ENCODE results near the gene CACUL1.
"Not testable (repeated sequence)": the region's sequence is repeated elsewhere in the genome, so short reads cannot be mapped to it uniquely, and the experiment has no call there.

Gene CACUL1

DNA sequence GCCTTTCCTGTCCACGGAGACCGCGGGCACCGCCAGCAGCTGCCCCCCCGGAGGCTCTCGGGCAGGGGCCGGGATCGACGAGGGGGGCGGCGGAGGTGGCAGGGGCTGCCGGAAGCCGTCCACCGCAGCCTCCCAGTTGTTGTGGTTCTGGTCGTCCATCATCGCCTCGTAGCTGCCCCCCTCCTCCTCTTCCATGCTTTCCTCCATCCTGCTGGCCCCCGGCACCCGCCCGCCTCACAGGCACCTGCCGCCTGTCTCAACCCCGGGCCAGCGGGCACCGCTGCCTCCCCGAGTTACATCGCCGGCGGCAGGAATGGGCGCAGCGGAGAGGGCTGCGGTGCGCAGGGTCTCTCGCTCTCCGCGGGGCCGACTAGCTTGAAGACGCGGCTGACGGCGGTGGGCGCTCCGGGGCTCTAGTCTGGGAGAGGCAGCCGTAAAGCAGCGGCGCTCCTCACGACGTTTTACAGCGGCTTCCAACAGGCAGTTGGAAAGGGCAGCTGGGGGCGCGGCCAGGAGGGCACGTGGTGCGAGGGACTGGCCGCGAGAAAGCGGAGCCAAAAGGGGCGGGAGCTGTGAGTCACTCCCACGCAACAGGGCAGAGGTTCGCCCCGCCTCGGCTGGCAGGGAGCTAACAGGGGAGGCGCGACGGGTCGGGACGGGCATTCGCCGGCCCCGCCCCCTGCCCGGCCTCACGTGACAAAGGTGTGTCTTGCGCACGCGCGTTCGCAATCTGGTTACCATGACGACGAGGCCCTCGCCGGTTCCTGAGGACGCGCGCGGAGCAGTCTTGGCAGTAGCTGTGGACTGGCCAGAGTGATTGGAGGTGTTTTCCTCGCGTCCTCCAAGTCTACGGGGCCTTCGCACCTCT lies at the start of gene CACUL1:
Gene CACUL1 (minus strand): TSS at position 415 of the 868 bp plus-strand sequence. CDS start 208 bp downstream, at position 207.
- peak; percentile 100 for DNase-seq (ENCODE audit: low read depth)

DNA sequence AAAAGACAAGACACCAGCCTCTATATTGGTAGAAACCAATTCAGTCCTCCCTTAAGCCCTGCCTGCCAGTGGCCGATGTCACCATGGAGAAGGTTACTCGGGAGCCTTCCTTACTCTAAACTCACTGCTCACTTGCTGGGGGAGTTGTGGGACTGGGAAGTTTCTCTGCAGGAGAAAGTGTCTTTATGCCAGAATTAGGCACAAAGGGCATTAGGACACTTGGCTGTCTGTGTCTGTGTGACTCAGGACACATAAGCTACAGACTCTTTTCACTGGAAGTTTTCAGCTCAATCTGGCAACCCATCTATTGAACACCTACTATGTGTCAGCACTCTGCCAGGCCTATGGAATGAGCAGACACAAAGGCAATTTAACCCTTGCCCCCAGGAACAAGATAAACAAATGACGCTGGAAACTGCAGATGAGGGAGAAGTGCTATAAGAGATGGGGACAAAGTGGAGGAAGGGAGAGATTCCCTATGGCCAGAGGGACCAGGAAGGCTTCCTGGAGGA lies 49.5 kb upstream of the CACUL1 start:
- DNase-seq (ENCODE audit: low read depth) = no peak

DNA sequence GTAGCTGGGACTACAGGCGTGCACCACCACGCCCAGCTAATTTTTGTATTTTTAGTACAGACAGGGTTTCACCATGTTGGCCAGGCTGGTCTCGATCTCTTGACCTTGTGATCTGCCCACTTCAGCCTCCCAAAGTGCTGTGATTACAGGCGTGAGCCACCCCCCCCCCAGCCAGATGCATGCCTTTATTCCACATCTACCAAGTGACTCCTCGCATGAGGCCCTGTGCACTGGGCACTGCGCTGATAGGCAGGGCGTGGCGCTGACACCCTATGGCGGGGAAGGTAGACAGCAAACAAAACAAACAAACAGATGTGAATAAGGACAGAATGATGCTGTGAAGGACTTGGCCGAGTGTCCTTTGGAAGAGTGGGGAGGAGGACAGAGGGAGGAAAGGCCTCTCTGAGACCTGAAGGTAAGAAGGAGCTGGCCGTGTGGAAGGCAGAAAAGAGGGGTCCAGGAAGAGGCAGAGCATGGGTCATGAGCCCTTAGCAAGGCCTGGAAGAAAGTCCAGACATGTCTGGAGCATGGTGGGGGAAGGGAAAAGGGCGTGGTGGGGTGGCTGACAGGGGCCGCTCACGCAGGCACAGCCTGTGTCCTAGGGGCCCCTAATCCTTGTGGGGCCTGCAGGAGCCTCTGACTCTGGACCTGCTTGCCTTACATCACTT lies 47.5 kb upstream of the CACUL1 start:
- no peak for DNase-seq (ENCODE audit: low read depth)

DNA sequence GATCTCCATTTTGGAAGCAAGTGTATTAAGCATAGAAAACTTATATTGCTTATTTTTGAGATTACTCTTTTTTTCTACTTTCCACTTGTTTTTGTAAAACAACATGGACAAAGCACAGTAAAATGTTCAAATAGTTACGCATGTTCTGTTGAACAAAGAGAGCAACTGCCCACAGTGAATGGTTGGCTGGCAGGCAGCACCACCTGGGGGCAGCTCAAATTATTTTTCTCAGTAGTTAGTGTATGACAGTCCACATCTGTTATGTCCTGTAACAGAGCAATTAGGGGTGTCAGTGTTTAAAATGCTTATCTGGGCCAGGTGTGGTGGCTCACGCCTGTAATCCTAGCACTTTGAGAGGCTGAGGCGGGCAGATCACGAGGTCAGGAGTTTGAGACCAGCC lies 46.1 kb upstream of the CACUL1 start:
- DNase-seq (ENCODE audit: low read depth) = no peak

DNA sequence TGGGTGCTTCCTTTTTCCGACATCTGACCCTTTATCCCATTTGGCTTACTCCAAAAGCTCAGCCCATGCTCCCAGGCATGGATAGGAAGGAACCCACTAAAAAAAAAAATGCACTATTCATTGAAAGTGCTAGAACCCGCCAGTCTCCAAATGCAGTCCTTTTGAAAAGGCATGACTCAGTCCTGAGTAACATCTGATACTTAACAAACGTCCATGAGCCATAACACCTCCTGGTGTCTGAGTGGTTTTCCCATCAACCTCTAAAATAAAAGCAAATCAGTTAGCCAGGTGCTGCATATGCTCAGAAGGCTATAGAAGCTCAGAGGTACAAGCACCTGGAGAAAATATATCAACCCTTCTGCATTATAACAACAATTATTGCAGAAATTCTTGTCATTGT lies 45.0 kb upstream of the CACUL1 start:
- DNase-seq (ENCODE audit: low read depth) = peak; percentile 62

DNA sequence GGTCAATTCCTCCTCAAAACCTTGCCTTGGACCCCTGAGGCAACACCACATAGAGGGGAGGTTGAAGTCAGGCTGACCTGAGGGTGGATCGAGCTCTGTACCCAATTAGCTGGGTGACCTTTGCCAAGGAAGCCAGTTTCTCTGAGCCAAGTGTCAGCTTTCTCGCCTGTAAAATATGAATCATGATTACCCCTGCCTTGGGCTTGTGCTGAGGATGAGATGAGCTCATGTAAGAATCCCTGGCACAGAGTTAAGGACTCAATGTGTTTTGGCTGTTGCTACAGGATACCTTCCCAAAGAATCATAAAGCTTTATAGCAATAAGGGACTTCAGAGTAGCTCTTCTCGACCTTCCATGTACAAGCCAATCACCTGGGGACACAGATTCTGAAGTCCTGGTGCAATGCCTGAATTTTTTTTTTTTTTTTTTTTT lies 43.5 kb upstream of the CACUL1 start:
- peak; percentile 75 for DNase-seq (ENCODE audit: low read depth)

DNA sequence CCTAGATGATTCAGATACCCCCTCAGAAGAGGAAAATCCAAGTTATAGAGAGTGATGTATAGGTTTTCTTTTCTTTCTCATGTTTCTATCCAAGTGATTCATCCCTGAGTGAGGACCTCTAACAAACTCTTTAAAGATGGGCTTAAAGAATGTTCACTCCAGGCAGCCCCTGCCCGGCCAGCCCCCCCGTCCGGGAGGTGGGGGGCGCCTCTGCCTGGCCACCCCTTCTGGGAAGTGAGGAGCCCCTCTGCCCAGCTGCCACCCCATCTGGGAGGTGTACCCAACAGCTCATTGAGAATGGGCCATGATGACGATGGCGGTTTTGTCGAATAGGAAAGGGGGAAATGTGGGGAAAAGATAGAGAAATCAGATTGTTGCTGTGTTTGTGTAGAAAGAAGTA lies 40.2 kb upstream of the CACUL1 start:
- not testable (repeated sequence) for DNase-seq (ENCODE audit: low read depth)

DNA sequence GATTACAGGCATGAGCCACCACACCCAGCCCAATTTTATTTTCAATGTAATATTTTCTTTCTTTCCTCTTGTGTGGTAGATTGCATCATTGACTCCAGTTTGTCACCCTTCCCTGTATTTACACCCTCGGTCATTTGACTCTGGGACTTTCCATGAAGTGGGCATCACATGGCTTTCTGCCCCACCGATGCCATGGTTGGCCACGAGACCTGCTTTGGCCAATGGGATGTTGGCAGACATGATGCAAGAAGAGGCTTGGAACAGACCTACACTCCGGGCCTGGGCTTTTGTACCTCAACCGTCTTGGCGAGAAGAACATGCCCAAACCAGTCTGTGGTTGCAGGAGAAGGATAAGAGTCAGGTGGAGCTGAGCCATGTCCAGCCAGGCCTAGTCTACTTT lies 38.8 kb upstream of the CACUL1 start:
- no peak for DNase-seq (ENCODE audit: low read depth)

DNA sequence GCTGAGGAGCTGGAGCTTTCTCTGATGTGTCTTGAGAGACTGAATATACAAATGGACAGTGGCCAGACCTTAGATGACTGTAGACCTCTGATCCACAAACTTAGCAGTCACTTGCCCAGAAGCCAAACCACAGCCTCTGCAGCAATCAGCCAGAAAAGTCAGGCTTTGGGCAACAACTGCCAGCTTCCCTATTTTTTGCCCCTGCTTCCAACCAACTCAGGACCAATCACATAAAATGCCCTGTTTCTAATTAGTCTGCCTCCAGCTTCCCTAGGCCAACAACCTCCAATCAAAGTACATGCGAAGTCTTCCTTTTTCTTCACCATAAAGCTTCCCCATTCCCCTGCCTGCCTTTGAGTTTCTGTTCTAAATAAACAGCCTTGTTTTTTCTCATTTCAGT lies 37.8 kb upstream of the CACUL1 start:
- DNase-seq (ENCODE audit: low read depth) = peak; percentile 25

DNA sequence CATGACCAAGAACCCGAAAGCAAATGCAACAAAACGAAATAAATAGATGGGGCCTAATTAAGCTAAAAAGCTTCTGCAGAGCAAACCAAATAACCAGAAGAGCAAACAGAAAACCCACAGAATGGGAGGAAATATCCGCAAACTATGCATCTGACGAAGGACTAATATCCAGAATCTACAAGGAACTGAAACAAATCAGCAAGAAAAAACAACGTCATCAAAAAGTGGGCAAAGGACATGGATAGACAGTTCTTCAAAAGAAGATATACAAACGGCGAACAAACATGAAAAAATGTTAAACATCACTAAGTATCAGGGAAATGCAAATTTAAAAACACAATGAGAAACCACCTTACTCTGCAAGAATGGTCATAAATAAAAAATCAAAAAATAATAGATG lies 35.3 kb upstream of the CACUL1 start:
- no peak for DNase-seq (ENCODE audit: low read depth)

DNA sequence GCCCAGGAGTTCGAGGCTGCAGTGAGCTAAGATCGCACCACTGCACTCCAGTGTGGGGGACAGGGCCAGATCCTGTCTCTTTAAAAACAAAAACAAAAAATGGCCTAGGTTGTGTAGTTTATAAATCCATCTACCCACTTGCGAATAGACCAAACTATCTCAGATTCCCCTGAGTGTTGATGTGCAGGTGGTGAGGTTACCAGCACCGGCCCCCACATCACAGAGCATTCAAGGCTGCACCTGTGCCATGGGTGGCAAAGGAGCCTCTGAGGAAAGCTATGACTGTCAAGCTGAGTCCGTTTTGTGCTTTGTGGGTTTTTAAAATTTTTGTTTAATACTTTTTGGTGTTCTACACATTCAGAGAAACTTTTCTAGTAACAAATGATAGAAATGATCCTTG lies 30.8 kb upstream of the CACUL1 start:
- no peak for DNase-seq (ENCODE audit: low read depth)

DNA sequence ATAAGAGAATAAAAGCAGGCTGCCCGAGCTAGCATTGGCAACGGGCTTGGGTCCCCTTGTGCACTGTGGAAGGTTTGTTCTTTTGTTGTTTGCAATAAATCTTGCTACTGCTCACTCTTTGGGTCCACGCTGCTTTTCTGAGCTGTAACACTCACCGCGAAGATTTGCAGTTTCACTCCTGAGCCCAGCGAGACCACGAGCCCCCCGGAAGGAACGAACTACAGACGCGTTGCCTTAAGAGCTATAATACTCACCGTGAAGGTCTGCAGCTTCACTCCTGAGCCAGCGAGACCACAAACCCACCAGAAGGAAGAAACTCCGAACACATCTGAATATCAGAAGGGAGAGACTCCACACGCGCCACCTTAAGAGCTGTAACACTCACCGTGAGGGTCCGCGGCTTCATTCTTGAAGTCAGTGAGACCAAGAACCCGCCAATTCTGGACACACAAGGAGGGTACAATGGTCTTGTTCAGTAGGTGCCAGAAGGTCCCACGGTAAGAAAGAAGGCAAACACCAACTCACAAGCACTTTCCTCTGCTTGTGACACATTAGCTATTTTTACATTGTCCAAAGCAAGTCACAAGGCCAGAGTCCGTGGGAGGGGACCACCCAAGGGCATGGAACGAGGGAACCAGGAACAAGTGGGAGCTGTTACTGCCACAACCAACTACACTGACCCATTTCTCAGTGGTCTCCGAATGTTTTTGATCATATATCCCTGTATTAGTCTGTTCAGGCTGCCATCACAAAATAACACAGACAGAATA lies 29.2 kb upstream of the CACUL1 start:
- DNase-seq (ENCODE audit: low read depth) = no peak

DNA sequence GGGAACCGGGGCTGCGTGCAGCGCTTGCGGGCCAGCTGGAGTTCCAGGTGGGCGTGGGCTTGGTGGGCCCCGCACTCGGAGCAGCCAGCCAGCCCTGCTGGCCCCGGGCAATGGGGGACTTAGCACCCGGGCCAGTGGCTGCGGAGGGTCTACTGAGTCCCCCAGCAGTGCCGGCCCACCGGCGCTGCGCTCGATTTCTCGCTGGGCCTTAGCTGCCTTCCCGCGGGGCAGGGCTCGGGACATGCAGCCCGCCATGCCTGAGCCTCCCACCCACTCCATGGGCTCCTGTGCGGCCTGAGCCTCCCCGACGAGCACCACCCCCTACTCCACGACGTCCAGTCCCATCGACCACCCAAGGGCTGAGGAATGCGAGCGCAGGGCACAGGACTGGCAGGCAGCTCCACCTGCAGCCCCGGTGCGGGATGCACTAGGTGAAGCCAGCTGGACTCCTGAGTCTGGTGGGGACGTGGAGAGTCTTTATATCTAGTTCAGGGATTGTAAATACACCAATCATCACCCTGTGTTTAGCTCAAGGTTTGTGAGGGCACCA lies 28.2 kb upstream of the CACUL1 start:
- DNase-seq (ENCODE audit: low read depth) = not testable (repeated sequence)

DNA sequence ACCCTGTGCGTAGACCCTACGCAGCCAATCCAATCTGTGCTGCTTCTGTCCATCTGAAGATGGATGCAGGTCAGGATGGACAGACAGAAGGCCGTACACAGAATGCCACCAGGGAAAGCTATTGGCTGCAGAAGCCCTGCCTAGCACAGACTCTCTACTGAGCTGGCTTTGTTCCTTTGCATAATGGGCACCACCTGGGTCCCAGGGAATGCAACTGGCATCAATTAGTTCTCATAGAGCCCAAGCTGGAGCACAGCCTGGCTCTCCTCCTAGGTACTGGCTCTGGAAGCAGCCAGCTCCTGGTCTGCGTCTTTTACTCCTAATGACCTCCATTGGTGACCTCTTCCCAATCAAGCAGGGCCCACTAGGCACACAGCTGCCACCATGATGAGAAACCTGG lies 26.8 kb upstream of the CACUL1 start:
- no peak for DNase-seq (ENCODE audit: low read depth)

DNA sequence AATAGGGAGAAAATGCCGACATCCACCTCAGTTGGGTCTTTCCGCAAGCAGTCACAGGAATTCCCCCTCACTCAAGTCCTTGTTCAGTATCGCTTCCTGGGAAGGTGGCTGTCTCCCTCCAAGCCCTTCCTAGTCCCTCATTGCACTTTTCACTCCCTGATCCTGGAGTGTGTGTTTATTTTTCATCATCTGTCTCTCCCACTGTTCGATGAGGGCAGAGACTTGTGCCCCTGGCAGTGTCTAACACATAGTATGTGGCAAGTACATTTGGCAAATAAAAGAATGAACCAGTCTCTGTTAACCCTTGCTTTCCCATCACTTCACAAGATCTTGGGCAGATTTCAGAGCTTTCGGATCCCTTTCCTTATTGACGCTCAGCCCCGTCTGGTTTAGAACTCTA lies 24.0 kb upstream of the CACUL1 start:
- no peak for DNase-seq (ENCODE audit: low read depth)

DNA sequence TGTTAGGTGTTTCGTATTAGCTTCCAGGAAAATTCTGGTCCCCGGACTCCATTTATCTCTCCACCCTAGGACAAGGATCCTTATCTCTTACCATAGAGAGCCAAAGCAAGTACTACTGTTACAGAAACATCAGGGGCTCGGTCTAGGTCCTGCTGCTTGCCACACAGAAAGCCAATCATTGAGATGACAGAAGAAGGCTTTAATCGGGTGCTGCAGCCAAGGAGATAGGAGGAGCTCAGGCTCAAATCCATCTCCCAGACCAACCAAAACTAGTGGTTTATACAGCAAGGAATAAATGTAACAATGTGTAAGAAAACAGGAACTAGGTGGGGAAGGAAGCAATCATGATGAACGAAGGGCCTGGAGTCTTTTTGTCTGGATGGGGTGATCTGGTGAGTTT lies 22.2 kb upstream of the CACUL1 start:
- no peak for DNase-seq (ENCODE audit: low read depth)

DNA sequence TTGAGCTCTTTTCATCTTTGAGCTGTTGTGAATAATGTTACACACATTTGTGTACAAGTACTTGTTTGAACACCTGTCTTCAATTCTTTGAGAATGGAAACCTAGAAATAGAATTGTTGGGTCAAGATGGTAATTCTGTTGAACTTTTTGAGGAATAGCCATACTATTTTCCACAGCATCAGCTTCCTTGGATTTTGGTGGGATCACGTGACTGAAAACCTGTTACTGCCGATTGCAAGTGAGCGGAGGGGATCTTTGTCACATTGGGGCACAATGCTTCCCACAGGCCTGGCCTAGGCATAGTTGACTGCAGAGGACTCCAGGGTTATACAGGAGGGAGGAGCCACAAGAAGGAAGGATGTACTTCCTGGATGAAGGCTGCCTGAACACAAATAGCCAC lies 21.3 kb upstream of the CACUL1 start:
- no peak for DNase-seq (ENCODE audit: low read depth)

DNA sequence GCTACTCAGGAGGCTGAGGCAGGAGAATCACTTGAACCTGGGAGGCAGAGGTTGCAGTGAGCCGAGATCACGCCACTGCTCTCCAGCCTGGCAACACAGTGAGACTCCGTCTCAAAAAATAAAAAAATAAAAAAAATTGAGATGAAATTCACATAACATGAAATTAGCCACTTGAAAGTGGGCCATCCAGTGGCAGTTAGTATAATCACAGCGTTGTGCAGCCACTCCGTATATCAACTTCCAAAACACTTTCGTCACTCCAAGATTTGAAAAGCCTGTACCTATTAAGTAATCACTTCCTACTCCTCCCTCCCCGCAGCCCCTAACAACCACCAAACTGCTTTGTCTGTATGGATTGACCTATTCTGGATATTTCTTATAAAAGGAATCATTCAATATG lies 20.7 kb upstream of the CACUL1 start:
- DNase-seq (ENCODE audit: low read depth) = peak; percentile 32

DNA sequence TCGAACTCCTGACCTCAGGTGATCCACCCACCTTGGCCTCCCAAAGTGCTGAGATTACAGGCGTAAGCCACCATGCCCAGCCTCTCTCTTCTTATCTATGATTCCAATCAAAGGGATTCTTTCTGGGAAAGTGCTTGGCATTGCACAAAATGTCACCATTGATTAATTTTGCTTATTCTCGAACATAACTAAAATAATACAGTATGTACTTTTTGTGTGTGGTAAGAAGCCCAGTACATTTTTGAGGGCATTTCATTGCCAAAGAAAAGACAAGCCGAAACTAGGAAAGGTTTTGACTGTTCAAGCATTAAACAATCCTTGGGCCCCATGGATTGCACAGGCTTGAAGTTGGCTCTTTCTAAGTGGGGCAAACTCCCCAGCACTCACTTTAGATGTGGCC lies 18.3 kb upstream of the CACUL1 start:
- no peak for DNase-seq (ENCODE audit: low read depth)

DNA sequence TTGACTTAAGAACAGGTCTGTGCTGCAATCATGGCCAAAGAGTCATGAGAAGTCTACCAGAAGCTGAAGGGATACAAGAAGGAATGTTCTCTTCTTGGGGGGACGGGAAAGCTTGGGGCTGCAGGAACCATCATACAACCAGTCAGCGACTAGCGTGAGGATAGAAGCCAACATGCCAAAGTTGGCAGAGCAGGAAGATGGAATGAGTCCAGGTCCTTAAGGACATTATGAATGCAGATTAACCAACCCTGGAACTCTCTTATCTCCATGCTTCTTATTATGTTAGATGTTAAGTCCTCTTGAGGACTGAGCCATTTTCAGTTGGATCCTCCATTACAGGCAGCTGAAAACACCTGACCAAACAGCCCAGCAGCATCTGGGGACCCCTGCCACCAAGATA lies 17.2 kb upstream of the CACUL1 start:
- DNase-seq (ENCODE audit: low read depth) = no peak

DNA sequence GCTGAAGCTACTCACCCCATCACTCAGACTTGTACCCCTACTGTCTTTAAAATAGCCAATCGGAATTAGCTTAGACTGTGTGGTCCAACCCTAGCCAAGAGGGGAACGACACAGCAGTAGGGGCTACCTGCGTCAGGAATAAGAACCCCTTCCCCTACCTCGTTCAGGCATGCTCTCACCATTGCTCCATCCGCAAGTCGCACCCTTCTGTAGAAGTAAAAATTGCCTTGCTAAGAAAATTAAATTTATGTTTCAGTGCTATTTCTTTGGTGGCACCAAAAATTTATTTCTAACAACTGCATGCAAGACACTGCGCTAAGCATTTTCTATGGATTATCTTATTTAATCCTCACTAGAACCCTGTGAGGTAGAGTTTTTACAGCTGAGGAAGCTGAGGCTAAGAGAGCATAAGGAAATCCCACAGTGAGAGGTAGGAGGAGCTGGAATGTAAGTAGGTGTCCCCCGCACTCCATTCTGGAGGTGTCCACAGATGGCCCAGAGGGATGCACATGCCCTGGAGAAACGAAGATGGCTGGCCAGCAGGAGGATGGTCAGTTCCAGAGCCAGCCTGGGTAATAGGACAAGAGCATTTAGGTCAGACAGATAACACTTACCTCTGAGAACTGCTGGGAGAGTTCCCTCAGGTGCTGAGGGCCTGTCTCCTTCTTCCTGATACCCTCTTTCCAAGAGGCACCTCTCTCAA lies 15.3 kb upstream of the CACUL1 start:
- no peak for DNase-seq (ENCODE audit: low read depth)

Data from iris pigment epithelial cell (primary cell).